ENCODE measurements around the gene LY6G6C.
A peak's percentile ranks its signal among the peaks of the same experiment; 100 is the strongest.

LY6G6C gene

GRCh38 chr6:31767096-31767645, 45.6 kb upstream of the LY6G6C start:
- Histone ChIP-seq H4K12ac (ENCODE audit: low read depth, low read length) (no peak overlapping the region), H3K36me3 (ENCODE audit: control insufficient read depth in 1 of 2, insufficient read depth in 2 of 2, low read length in 2 of 2) (no peaks in the 10 kb centered on the region), H2AK5ac (ENCODE audit: low read length) (peak overlapping the region; percentile 18), H3K14ac (ENCODE audit: low read length) (no peak overlapping the region), H2BK12ac (ENCODE audit: low read length) (peak overlapping the region; percentile 15), H2AFZ (ENCODE audit: insufficient read depth, low read length, poor library complexity) (no peak overlapping the region), H2BK120ac (ENCODE audit: insufficient read depth, low read length, poor library complexity) (no peak overlapping the region), H3K23ac (ENCODE audit: low read length) (no peak overlapping the region), H4K91ac (ENCODE audit: low read depth, low read length) (peak overlapping the region; percentile 20), H3K18ac (ENCODE audit: low read length) (peak overlapping the region; percentile 8), H3K4me2 (ENCODE audit: low read length) (no peak overlapping the region), H3K27me3 (ENCODE audit: insufficient read depth, low read length) (no peaks in the 10 kb centered on the region), H3K4me3 (ENCODE audit: low read depth, low read length) (no peak overlapping the region), H3K9ac (ENCODE audit: low read length) (peak overlapping the region; percentile 31), H3K79me1 (ENCODE audit: low read length) (peaks cover 4% of the 10 kb centered on the region), H4K8ac (ENCODE audit: low read depth, low read length) (peak overlapping the region; percentile 2), H3K9me3 (ENCODE audit: insufficient read depth, low read depth, low read length) (no peaks in the 10 kb centered on the region), H3K4me1 (ENCODE audit: control insufficient read depth in 1 of 2, insufficient read depth in 2 of 2, low read length in 2 of 2) (peaks cover 11 to 21% of the 10 kb centered on the region in 2 experiments), H3K27ac (ENCODE audit: low read depth, low read length) (no peak overlapping the region), H2BK5ac (ENCODE audit: low read depth, low read length, poor library complexity) (no peak overlapping the region), H3K79me2 (ENCODE audit: control insufficient read depth, insufficient read depth, low read length, poor library complexity) (no peaks in the 10 kb centered on the region), H3K4ac (ENCODE audit: low read depth, low read length) (no peak overlapping the region)
- DNase-seq = no peak
- WGBS (ENCODE audit: extremely low coverage, insufficient coverage, insufficient read length) = no CpG with 5 or more reads among the region's 6 CpGs

GRCh38 chr6:31765910-31766794, 44.6 kb upstream of the LY6G6C start:
- Histone ChIP-seq H2AK5ac (ENCODE audit: low read length) (peak overlapping the region; percentile 1), H3K4me1 (ENCODE audit: control insufficient read depth in 1 of 2, insufficient read depth in 2 of 2, low read length in 2 of 2) (peaks cover 11 to 21% of the 10 kb centered on the region in 2 experiments), H4K91ac (ENCODE audit: low read depth, low read length) (no peak overlapping the region), H3K23ac (ENCODE audit: low read length) (no peak overlapping the region), H3K18ac (ENCODE audit: low read length) (no peak overlapping the region), H3K79me2 (ENCODE audit: control insufficient read depth, insufficient read depth, low read length, poor library complexity) (no peaks in the 10 kb centered on the region), H3K27me3 (ENCODE audit: insufficient read depth, low read length) (no peaks in the 10 kb centered on the region), H4K12ac (ENCODE audit: low read depth, low read length) (no peak overlapping the region), H3K14ac (ENCODE audit: low read length) (no peak overlapping the region), H2BK120ac (ENCODE audit: insufficient read depth, low read length, poor library complexity) (no peak overlapping the region), H3K9me3 (ENCODE audit: insufficient read depth, low read depth, low read length) (no peaks in the 10 kb centered on the region), H3K9ac (ENCODE audit: low read length) (no peak overlapping the region), H2AFZ (ENCODE audit: insufficient read depth, low read length, poor library complexity) (no peak overlapping the region), H3K79me1 (ENCODE audit: low read length) (peaks cover 4% of the 10 kb centered on the region), H3K4me2 (ENCODE audit: low read length) (peak overlapping the region; percentile 55), H3K4ac (ENCODE audit: low read depth, low read length) (no peak overlapping the region), H4K8ac (ENCODE audit: low read depth, low read length) (no peak overlapping the region), H2BK5ac (ENCODE audit: low read depth, low read length, poor library complexity) (no peak overlapping the region), H3K4me3 (ENCODE audit: low read depth, low read length) (no peak overlapping the region), H3K27ac (ENCODE audit: low read depth, low read length) (no peak overlapping the region), H3K36me3 (ENCODE audit: control insufficient read depth in 1 of 2, insufficient read depth in 2 of 2, low read length in 2 of 2) (no peaks in the 10 kb centered on the region), H2BK12ac (ENCODE audit: low read length) (no peak overlapping the region)
- peak in 1 of 2 donors; percentile 57 for DNase-seq
- WGBS (ENCODE audit: extremely low coverage, insufficient coverage, insufficient read length) = no CpG with 5 or more reads among the region's 42 CpGs

GRCh38 chr6:31765559-31765909, 44.0 kb upstream of the LY6G6C start:
- Histone ChIP-seq H3K27me3 (ENCODE audit: insufficient read depth, low read length) (no peaks in the 10 kb centered on the region), H3K14ac (ENCODE audit: low read length) (no peak overlapping the region), H2BK12ac (ENCODE audit: low read length) (no peak overlapping the region), H3K36me3 (ENCODE audit: control insufficient read depth in 1 of 2, insufficient read depth in 2 of 2, low read length in 2 of 2) (no peaks in the 10 kb centered on the region), H3K4me3 (ENCODE audit: low read depth, low read length) (no peak overlapping the region), H3K23ac (ENCODE audit: low read length) (no peak overlapping the region), H4K8ac (ENCODE audit: low read depth, low read length) (no peak overlapping the region), H2BK120ac (ENCODE audit: insufficient read depth, low read length, poor library complexity) (no peak overlapping the region), H3K27ac (ENCODE audit: low read depth, low read length) (no peak overlapping the region), H4K12ac (ENCODE audit: low read depth, low read length) (no peak overlapping the region), H2AK5ac (ENCODE audit: low read length) (no peak overlapping the region), H3K4me1 (ENCODE audit: control insufficient read depth in 1 of 2, insufficient read depth in 2 of 2, low read length in 2 of 2) (peaks cover 11 to 21% of the 10 kb centered on the region in 2 experiments), H2AFZ (ENCODE audit: insufficient read depth, low read length, poor library complexity) (no peak overlapping the region), H3K9me3 (ENCODE audit: insufficient read depth, low read depth, low read length) (no peaks in the 10 kb centered on the region), H3K9ac (ENCODE audit: low read length) (no peak overlapping the region), H2BK5ac (ENCODE audit: low read depth, low read length, poor library complexity) (no peak overlapping the region), H3K4me2 (ENCODE audit: low read length) (no peak overlapping the region), H3K79me2 (ENCODE audit: control insufficient read depth, insufficient read depth, low read length, poor library complexity) (no peaks in the 10 kb centered on the region), H4K91ac (ENCODE audit: low read depth, low read length) (no peak overlapping the region), H3K4ac (ENCODE audit: low read depth, low read length) (no peak overlapping the region), H3K18ac (ENCODE audit: low read length) (no peak overlapping the region), H3K79me1 (ENCODE audit: low read length) (peaks cover 4% of the 10 kb centered on the region)
- WGBS (ENCODE audit: extremely low coverage, insufficient coverage, insufficient read length) = no CpG with 5 or more reads among the region's 9 CpGs
- DNase-seq = no peak

- Histone ChIP-seq H3K9ac (ENCODE audit: low read length) (no peak overlapping the region), H3K9me3 (ENCODE audit: insufficient read depth, low read depth, low read length) (peaks cover 2% of the 10 kb centered on the region), H3K79me1 (ENCODE audit: low read length) (peaks cover 4% of the 10 kb centered on the region), H3K18ac (ENCODE audit: low read length) (no peak overlapping the region), H3K14ac (ENCODE audit: low read length) (no peak overlapping the region), H3K27me3 (ENCODE audit: insufficient read depth, low read length) (no peaks in the 10 kb centered on the region), H2BK120ac (ENCODE audit: insufficient read depth, low read length, poor library complexity) (no peak overlapping the region), H3K4ac (ENCODE audit: low read depth, low read length) (no peak overlapping the region), H2AK5ac (ENCODE audit: low read length) (no peak overlapping the region), H3K79me2 (ENCODE audit: control insufficient read depth, insufficient read depth, low read length, poor library complexity) (no peaks in the 10 kb centered on the region), H2AFZ (ENCODE audit: insufficient read depth, low read length, poor library complexity) (no peak overlapping the region), H4K91ac (ENCODE audit: low read depth, low read length) (no peak overlapping the region), H2BK12ac (ENCODE audit: low read length) (no peak overlapping the region), H3K4me3 (ENCODE audit: low read depth, low read length) (no peak overlapping the region), H4K12ac (ENCODE audit: low read depth, low read length) (no peak overlapping the region), H4K8ac (ENCODE audit: low read depth, low read length) (no peak overlapping the region), H3K4me1 (ENCODE audit: control insufficient read depth in 1 of 2, insufficient read depth in 2 of 2, low read length in 2 of 2) (peaks cover 13 to 21% of the 10 kb centered on the region in 2 experiments), H3K27ac (ENCODE audit: low read depth, low read length) (no peak overlapping the region), H3K23ac (ENCODE audit: low read length) (no peak overlapping the region), H3K4me2 (ENCODE audit: low read length) (no peak overlapping the region), H2BK5ac (ENCODE audit: low read depth, low read length, poor library complexity) (no peak overlapping the region), H3K36me3 (ENCODE audit: control insufficient read depth in 1 of 2, insufficient read depth in 2 of 2, low read length in 2 of 2) (peaks cover 0 to 3% of the 10 kb centered on the region in 2 experiments)
- DNase-seq = no peak
- no CpG with 5 or more reads among the region's 4 CpGs for WGBS (ENCODE audit: extremely low coverage, insufficient coverage, insufficient read length)
Observed at GRCh38 chr6:31764198-31764597, 42.7 kb upstream of the LY6G6C start.

All from trophoblast cell (in vitro differentiated cells and primary cell).